Hepatocyte (in vitro differentiated cells): ENCODE data around the gene DRD3. TPM values are rescaled to one million over a fixed set of nuclear protein-coding genes. Genes with fewer than 3 reads are reported as not detected.

Experiments
- DNase-seq: peaks from one replicate; pipeline ENCODE4 v3.0.0-alpha.2; 2016; ENCODE audit warnings: low spot score
- H2AFZ ChIP-seq: fragments of 200-600 bp; sonication (generic); 2 replicates; pipeline ENCODE4 v1.6.0; 2016; ENCODE audit warnings: antibody characterized with exemption, mild to moderate bottlenecking
- H3K27ac ChIP-seq: fragments of 200-600 bp; sonication (generic); 2 replicates; pipeline ENCODE4 v1.5.1; 2016; ENCODE audit warnings: mild to moderate bottlenecking
- H3K27me3 ChIP-seq: fragments of 200-600 bp; sonication (generic); 2 replicates; pipeline ENCODE4 v1.6.1; 2016
- H3K36me3 ChIP-seq: fragments of 200-600 bp; sonication (generic); replicated peaks from 2 replicates; pipeline ENCODE4 v1.5.1; 2016; ENCODE audit warnings: low read depth; ENCODE audit not compliant: insufficient read depth
- H3K4me1 ChIP-seq: fragments of 200-600 bp; sonication (generic); 2 replicates; pipeline ENCODE4 v1.5.1; 2016; ENCODE audit warnings: mild to moderate bottlenecking, moderate library complexity; ENCODE audit not compliant: insufficient read depth
- H3K4me2 ChIP-seq: fragments of 200-600 bp; sonication (generic); 2 replicates; pipeline ENCODE4 v1.6.0; 2016
- H3K4me3 ChIP-seq: fragments of 200-600 bp; sonication (generic); 2 replicates; pipeline ENCODE4 v1.5.1; 2016; ENCODE audit warnings: mild to moderate bottlenecking
- H3K79me2 ChIP-seq: fragments of 200-600 bp; sonication (generic); 2 replicates; pipeline ENCODE4 v1.6.0; 2017; ENCODE audit warnings: mild to moderate bottlenecking
- H3K9me2 ChIP-seq: fragments of 200-600 bp; sonication (generic); replicated peaks from 2 replicates; pipeline ENCODE4 v1.6.0; 2017; ENCODE audit warnings: mild to moderate bottlenecking; ENCODE audit not compliant: insufficient read depth
- H3K9me3 ChIP-seq: fragments of 200-600 bp; sonication (generic); 2 replicates; pipeline ENCODE4 v1.5.1; 2016; ENCODE audit warnings: low read depth, mild to moderate bottlenecking
- H4K20me1 ChIP-seq: fragments of 200-600 bp; sonication (generic); 2 replicates; pipeline ENCODE4 v1.6.0; 2016; ENCODE audit warnings: mild to moderate bottlenecking; ENCODE audit not compliant: insufficient read depth, poor library complexity, severe bottlenecking
- EZH2 ChIP-seq: fragments of 200-600 bp; sonication (generic); IDR thresholded peaks from 2 replicates; pipeline ENCODE4 v1.6.1; 2016; ENCODE audit warnings: antibody characterized with exemption, mild to moderate bottlenecking, borderline replicate concordance
- EZH2phosphoT487 ChIP-seq: fragments of 200-600 bp; sonication (generic); IDR thresholded peaks from one replicate; pipeline ENCODE4 v1.6.1; 2018; ENCODE audit warnings: antibody characterized with exemption, mild to moderate bottlenecking, low read depth, moderate library complexity; ENCODE audit not compliant: unreplicated experiment, severe bottlenecking
- WGBS: methylation state at CpG from one replicate; pipeline ENCODE4 v1.1.6; 2016; ENCODE audit warnings: low lambda C conversion rate; ENCODE audit errors: missing lambda C conversion rate; 5-methylcytosine and 5-hydroxymethylcytosine counted together
- polyA plus RNA-seq: library from polyadenylated mRNA; unstranded; fragments of >200 nt; fragmentation: Nextera tagmentation; extraction: Ambion mirVana; gene quantifications from 2 replicates; pipeline ENCODE4 v1.2.1, GENCODE V29; 2016
- total RNA-seq: library from RNA; depleted of rRNA; stranded (reverse); fragments of >200 nt; gene quantifications from 2 replicates; pipeline ENCODE4 v1.2.3, GENCODE V29; 2014
- TF ChIP-seq, protein P1 (sequence below): fragments of 200-600 bp; sonication (generic); IDR thresholded peaks from 2 replicates; pipeline ENCODE4 v1.5.1; 2016; ENCODE audit warnings: antibody characterized with exemption, mild to moderate bottlenecking; ENCODE audit not compliant: poor library complexity

Gene DRD3
- total and polyA plus RNA-seq, 2 experiments from 2014 or later = not detected

DNA sequence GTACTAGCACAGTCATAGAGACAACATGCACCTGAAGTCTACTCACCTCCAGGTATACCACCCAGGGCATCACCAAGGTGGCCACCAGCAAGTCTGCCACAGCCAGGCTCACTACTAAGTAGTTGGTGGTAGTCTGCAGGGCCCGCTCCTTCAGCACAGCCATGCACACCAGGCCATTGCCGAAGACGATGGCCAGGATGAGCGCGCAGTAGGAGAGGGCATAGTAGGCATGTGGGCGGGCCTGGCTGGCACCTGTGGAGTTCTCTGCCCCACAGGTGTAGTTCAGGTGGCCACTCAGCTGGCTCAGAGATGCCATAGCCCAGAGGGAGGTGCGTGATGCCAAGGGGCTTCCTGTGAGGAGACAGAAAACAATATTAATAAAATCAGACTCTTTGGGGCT is 7.2 kb downstream of the DRD3 start:
- WGBS = 90% methylated on average over 7 of the region's 7 CpGs
- Histone ChIP-seq H3K9me3 (no peaks in the 10 kb centered on the region), H3K36me3 (no peaks in the 10 kb centered on the region), H2AFZ (no peak overlapping the region), H3K4me2 (no peak overlapping the region), H3K27me3 (no peaks in the 10 kb centered on the region), H3K9me2 (no peaks in the 10 kb centered on the region), H3K27ac (no peak overlapping the region), H4K20me1 (no peaks in the 10 kb centered on the region), H3K4me3 (no peak overlapping the region), H3K4me1 (no peaks in the 10 kb centered on the region), H3K79me2 (no peaks in the 10 kb centered on the region)
- TF ChIP-seq EZH2phosphoT487 = no peak
- no peak for TF ChIP-seq EZH2
- TF ChIP-seq, protein P1, sequence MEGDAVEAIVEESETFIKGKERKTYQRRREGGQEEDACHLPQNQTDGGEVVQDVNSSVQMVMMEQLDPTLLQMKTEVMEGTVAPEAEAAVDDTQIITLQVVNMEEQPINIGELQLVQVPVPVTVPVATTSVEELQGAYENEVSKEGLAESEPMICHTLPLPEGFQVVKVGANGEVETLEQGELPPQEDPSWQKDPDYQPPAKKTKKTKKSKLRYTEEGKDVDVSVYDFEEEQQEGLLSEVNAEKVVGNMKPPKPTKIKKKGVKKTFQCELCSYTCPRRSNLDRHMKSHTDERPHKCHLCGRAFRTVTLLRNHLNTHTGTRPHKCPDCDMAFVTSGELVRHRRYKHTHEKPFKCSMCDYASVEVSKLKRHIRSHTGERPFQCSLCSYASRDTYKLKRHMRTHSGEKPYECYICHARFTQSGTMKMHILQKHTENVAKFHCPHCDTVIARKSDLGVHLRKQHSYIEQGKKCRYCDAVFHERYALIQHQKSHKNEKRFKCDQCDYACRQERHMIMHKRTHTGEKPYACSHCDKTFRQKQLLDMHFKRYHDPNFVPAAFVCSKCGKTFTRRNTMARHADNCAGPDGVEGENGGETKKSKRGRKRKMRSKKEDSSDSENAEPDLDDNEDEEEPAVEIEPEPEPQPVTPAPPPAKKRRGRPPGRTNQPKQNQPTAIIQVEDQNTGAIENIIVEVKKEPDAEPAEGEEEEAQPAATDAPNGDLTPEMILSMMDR = no peak
- no peak for DNase-seq

DNA sequence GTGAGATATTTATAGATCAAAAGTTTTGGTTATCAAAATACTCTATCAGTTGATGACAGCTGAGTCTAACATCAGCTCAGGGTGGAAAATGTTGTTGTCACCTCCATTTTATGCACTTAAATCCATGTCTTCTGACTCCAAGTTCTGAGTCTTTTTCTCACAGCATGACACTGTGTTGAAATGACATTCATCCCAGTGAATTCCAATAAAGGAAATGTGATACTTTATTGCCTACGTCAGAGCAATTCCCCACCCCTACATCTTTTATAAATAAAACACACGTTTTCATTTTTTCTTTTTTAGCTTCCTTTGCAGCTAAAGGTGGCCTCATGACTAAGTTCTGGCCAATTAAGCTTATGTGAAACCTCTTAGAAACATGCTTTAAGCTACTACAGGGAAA is 10.7 kb downstream of the DRD3 start:
- no peaks in the 10 kb centered on the region for H3K9me2 ChIP-seq
- 56% methylated on average over 2 of the region's 2 CpGs for WGBS
- TF ChIP-seq, protein P1 = no peak
- TF ChIP-seq EZH2 (no peak), EZH2phosphoT487 (no peak)

DNA sequence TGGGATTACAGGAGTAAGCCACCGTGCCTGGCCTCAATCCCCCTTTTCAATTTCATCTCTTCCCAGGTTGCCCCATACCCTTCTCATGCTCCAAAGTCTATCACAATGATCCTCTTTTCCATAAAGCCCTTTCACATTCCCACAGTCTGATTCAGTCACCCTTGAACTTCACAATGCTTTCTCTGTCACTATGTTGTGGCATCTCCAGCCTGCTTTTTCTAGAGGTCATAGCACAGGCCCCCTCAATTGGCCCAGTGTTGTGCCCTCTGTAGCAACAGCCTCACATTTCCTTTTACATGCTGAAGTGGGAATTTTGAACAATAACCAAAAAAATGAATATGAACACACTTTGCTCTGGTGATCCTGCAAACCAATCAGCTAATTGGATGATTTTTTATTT is 21.5 kb downstream of the DRD3 start:
- H3K9me2 ChIP-seq = no peaks in the 10 kb centered on the region
- peaks cover 31% of the 10 kb centered on the region for H3K27me3 ChIP-seq
- no peaks in the 10 kb centered on the region for H3K4me1 ChIP-seq
- no peaks in the 10 kb centered on the region for H3K36me3 ChIP-seq
- no peak for TF ChIP-seq EZH2
- TF ChIP-seq EZH2phosphoT487 = no peak
- TF ChIP-seq, protein P1 = no peak
- H2AFZ ChIP-seq = no peak overlapping the region
- H3K9me3 ChIP-seq = no peaks in the 10 kb centered on the region
- DNase-seq = no peak
- no peaks in the 10 kb centered on the region for H3K79me2 ChIP-seq
- no peaks in the 10 kb centered on the region for H4K20me1 ChIP-seq
- no peak overlapping the region for H3K4me2 ChIP-seq
- WGBS = 86% methylated on average over 1 of the region's 1 CpG
- no peak overlapping the region for H3K27ac ChIP-seq
- H3K4me3 ChIP-seq = no peak overlapping the region

More for the DNA sequence above, 10.7 kb downstream of the DRD3 start:
- Histone ChIP-seq H3K27me3 (no peaks in the 10 kb centered on the region), H2AFZ (no peak overlapping the region), H4K20me1 (no peaks in the 10 kb centered on the region), H3K4me2 (no peak overlapping the region), H3K36me3 (no peaks in the 10 kb centered on the region), H3K4me3 (no peak overlapping the region), H3K4me1 (no peaks in the 10 kb centered on the region), H3K9me3 (no peaks in the 10 kb centered on the region), H3K79me2 (no peaks in the 10 kb centered on the region), H3K27ac (no peak overlapping the region)
- DNase-seq = no peak

DNA sequence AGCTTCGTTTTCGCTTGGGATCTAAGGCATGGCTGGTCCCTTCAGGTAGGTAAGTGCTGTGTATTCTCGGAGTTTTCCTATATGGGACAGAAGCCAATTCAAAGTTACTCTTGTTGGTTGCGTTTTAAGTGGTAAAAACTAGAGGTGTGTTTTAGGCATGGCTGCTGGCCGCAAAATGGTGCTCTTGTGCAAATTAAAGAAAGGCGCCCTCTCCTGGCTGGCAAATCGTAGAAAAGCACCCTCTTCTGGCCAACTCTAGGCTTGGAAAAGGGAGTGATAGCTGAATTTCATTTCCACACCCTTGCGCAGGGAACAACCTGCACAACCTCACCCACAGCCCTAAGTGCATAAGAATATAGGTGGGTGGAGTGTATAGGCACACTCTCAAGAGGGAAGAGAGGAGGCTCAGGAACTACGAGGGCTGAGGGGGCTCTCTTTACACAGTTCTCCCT is 23.5 kb downstream of the DRD3 start:
- TF ChIP-seq EZH2 (no peak), EZH2phosphoT487 (no peak)
- TF ChIP-seq, protein P1 = peak; percentile 35
- no peaks in the 10 kb centered on the region for H3K4me1 ChIP-seq
- peak; percentile 14 for DNase-seq
- H3K4me2 ChIP-seq = no peak overlapping the region
- no peak overlapping the region for H3K27ac ChIP-seq
- 68% methylated on average over 9 of the region's 9 CpGs for WGBS
- H3K27me3 ChIP-seq = peaks cover 31% of the 10 kb centered on the region
- H2AFZ ChIP-seq = no peak overlapping the region
- no peaks in the 10 kb centered on the region for H4K20me1 ChIP-seq
- no peaks in the 10 kb centered on the region for H3K9me2 ChIP-seq
- no peaks in the 10 kb centered on the region for H3K36me3 ChIP-seq
- H3K79me2 ChIP-seq = no peaks in the 10 kb centered on the region
- no peak overlapping the region for H3K4me3 ChIP-seq
- no peaks in the 10 kb centered on the region for H3K9me3 ChIP-seq
